Gastrocnemius medialis (tissue), 4 donors: ENCODE results near the gene CHN2. TPM values are rescaled to one million over a fixed set of nuclear protein-coding genes. Genes with fewer than 3 reads are reported as not detected.

Source experiments
- ATAC-seq, 2 donors: fragments of 150-250 bp; one replicate each; pipeline ENCODE4 v1.9.1; 2016
- DNase-seq, 2 donors: peaks; one replicate each; pipeline ENCODE4 v3.0.0-alpha.2; 2019
- H3K27ac ChIP-seq, 4 donors: fragments of 200-600 bp; sonication (generic); 1 replicate in 1 of 4; 2 replicates in 3 of 4; pipeline ENCODE4 v1.5.1; 2016 to 2018; ENCODE audit warnings: mild to moderate bottlenecking in 2 of 4, moderate library complexity in 1 of 4
- H3K27me3 ChIP-seq, 3 donors: fragments of 200-600 bp; sonication (generic) in 2 of 3; 1 replicate in 1 of 3; 2 replicates in 2 of 3; pipeline versions ENCODE4 v1.5.1 to v1.6.0; 2016 to 2019; ENCODE audit warnings: mild to moderate bottlenecking in 1 of 3, moderate library complexity in 1 of 3
- H3K36me3 ChIP-seq, 2 donors: fragments of 200-600 bp; sonication (generic) in 1 of 2; one replicate each; pipeline ENCODE4 v1.5.1; 2017 to 2018
- H3K4me1 ChIP-seq, 2 donors: fragments of 200-600 bp; sonication (generic) in 1 of 2; one replicate each; pipeline ENCODE4 v1.5.1; 2016 to 2017; ENCODE audit warnings: mild to moderate bottlenecking in 2 of 2
- H3K4me3 ChIP-seq, 4 donors: fragments of 200-600 bp; sonication (generic) in 3 of 4; 1 replicate in 1 of 4; 2 replicates in 3 of 4; pipeline ENCODE4 v1.5.1; 2016 to 2019; ENCODE audit warnings: mild to moderate bottlenecking in 2 of 4
- H3K9me3 ChIP-seq, 3 donors: fragments of 200-600 bp; sonication (generic) in 2 of 3; 1 replicate in 1 of 3; 2 replicates in 2 of 3; pipeline ENCODE4 v1.5.1; 2016 to 2019
- CTCF ChIP-seq, 5 experiments: fragments of 450-650 bp in 3 of 5; fragments of 200-600 bp in 2 of 5; sonication (generic) in 2 of 5; IDR thresholded peaks in 4 of 5; conservative IDR thresholded peaks in 1 of 5; 1 replicate in 4 of 5; 2 replicates in 1 of 5; pipeline ENCODE4 v1.5.1; 2016 to 2019; ENCODE audit warnings: antibody characterized with exemption in 5 of 5, mild to moderate bottlenecking in 3 of 5, moderate library complexity in 3 of 5
- POLR2A ChIP-seq, 2 donors: fragments of 450-650 bp; IDR thresholded peaks; one replicate each; pipeline ENCODE4 v1.6.1; 2017; ENCODE audit warnings: antibody characterized with exemption in 2 of 2, mild to moderate bottlenecking in 2 of 2, moderate library complexity in 2 of 2
- in situ Hi-C, 4 donors: fragments of 200-750 bp; cut with MboI; loops; one replicate each; pipeline versions ENCODE4 v1.15.0 to v1.8.0; 2017; ENCODE audit warnings: low sequenced_read_pairs in 4 of 4
- intact Hi-C: fragments of 100-400 bp; cut with DNase I; formaldehyde crosslinking; loops from one replicate; pipeline ENCODE4 v1.15.1; 2023; ENCODE audit warnings: low total_unique reads
- total RNA-seq, 4 donors: library from RNA; depleted of rRNA; stranded (reverse); fragments of >200 nt; gene quantifications; one replicate each; pipeline versions ENCODE4 v1.1.0 to v1.2.3, GENCODE V29; 2016

The CHN2 gene
- total RNA-seq, 4 donors from 2014 or later, result 5.9 to 11.3 (median 8.2) TPM

GRCh38 chr7:29229946-29230345 is 35.4 kb downstream of the CHN2 start:
- no peak overlapping the region for H3K27ac ChIP-seq
- no peaks in the 10 kb centered on the region for H3K27me3 ChIP-seq
- in situ Hi-C loops, result no loop called here
- no peak for ATAC-seq
- TF ChIP-seq CTCF (IDR thresholded peaks at IDR 0.05 in 4 of 5, conservative IDR thresholded peaks at IDR 0.05 in 1 of 5) (no peak), POLR2A (IDR thresholded peaks at IDR 0.05) (no peak)
- H3K36me3 ChIP-seq, result no peaks in the 10 kb centered on the region
- DNase-seq, result no peak
- intact Hi-C loops, result no loop called here
- no peaks in the 10 kb centered on the region for H3K4me1 ChIP-seq
- no peak overlapping the region for H3K4me3 ChIP-seq
- no peaks in the 10 kb centered on the region for H3K9me3 ChIP-seq

- intact Hi-C loops (no loop called here), in situ Hi-C loops (no loop called here)
- Histone ChIP-seq H3K27ac (no peak overlapping the region), H3K4me3 (no peak overlapping the region), H3K9me3 (no peaks in the 10 kb centered on the region), H3K27me3 (no peaks in the 10 kb centered on the region), H3K36me3 (no peaks in the 10 kb centered on the region), H3K4me1 (no peaks in the 10 kb centered on the region)
- DNase-seq (no peak), ATAC-seq (no peak)
- TF ChIP-seq CTCF (IDR thresholded peaks at IDR 0.05 in 4 of 5, conservative IDR thresholded peaks at IDR 0.05 in 1 of 5), result no peak
- TF ChIP-seq POLR2A (IDR thresholded peaks at IDR 0.05), result no peak
Measured at GRCh38 chr7:29230871-29231345, 36.3 kb downstream of the CHN2 start.

GRCh38 chr7:29231671-29232232 is 37.2 kb downstream of the CHN2 start:
- intact Hi-C loops, result no loop called here
- ATAC-seq, result no peak
- no peaks in the 10 kb centered on the region for H3K36me3 ChIP-seq
- H3K4me1 ChIP-seq, result no peaks in the 10 kb centered on the region
- DNase-seq, result no peak
- in situ Hi-C loops, result no loop called here
- no peak for TF ChIP-seq POLR2A (IDR thresholded peaks at IDR 0.05)
- no peak for TF ChIP-seq CTCF (IDR thresholded peaks at IDR 0.05 in 4 of 5, conservative IDR thresholded peaks at IDR 0.05 in 1 of 5)
- no peak overlapping the region for H3K27ac ChIP-seq
- H3K9me3 ChIP-seq, result no peaks in the 10 kb centered on the region
- H3K27me3 ChIP-seq, result no peaks in the 10 kb centered on the region
- no peak overlapping the region for H3K4me3 ChIP-seq

- Histone ChIP-seq H3K4me3 (no peak overlapping the region), H3K36me3 (no peaks in the 10 kb centered on the region), H3K4me1 (no peaks in the 10 kb centered on the region), H3K27me3 (no peaks in the 10 kb centered on the region), H3K9me3 (no peaks in the 10 kb centered on the region), H3K27ac (no peak overlapping the region)
- no peak for TF ChIP-seq POLR2A (IDR thresholded peaks at IDR 0.05)
- TF ChIP-seq CTCF (IDR thresholded peaks at IDR 0.05 in 4 of 5, conservative IDR thresholded peaks at IDR 0.05 in 1 of 5), result no peak
- in situ Hi-C loops, result no loop called here
- intact Hi-C loops, result no loop called here
- ATAC-seq, result no peak
- DNase-seq, result no peak
Measured at GRCh38 chr7:29234438-29234837, 39.9 kb downstream of the CHN2 start.

- H3K36me3 ChIP-seq, result no peaks in the 10 kb centered on the region
- no peak overlapping the region for H3K4me3 ChIP-seq
- TF ChIP-seq CTCF (IDR thresholded peaks at IDR 0.05 in 4 of 5, conservative IDR thresholded peaks at IDR 0.05 in 1 of 5) (no peak), POLR2A (IDR thresholded peaks at IDR 0.05) (no peak)
- intact Hi-C loops, result no loop called here
- no peaks in the 10 kb centered on the region for H3K9me3 ChIP-seq
- no peaks in the 10 kb centered on the region for H3K4me1 ChIP-seq
- DNase-seq (no peak), ATAC-seq (no peak)
- in situ Hi-C loops, result no loop called here
- H3K27me3 ChIP-seq, result no peaks in the 10 kb centered on the region
- no peak overlapping the region for H3K27ac ChIP-seq
Measured at GRCh38 chr7:29236071-29236580, 41.6 kb downstream of the CHN2 start.
